Thyroid gland (tissue), 4 donors: ENCODE data around the gene ARHGEF6. TPM values are rescaled to one million over a fixed set of nuclear protein-coding genes. Genes with fewer than 3 reads are reported as not detected.

ENCODE experiments used
- DNase-seq, 2 donors: peaks; one replicate each; pipeline ENCODE4 v3.0.0-alpha.2; 2019
- H3K27ac ChIP-seq, 3 donors: fragments of 200-600 bp; sonication (generic); 1 replicate in 2 of 3; 2 replicates in 1 of 3; pipeline ENCODE4 v1.5.1; 2016 to 2019; ENCODE audit warnings: mild to moderate bottlenecking in 1 of 3, moderate library complexity in 1 of 3
- H3K27me3 ChIP-seq: fragments of 200-600 bp; sonication (generic); one replicate; pipeline ENCODE4 v1.5.1; 2019
- H3K36me3 ChIP-seq, 2 donors: fragments of 200-600 bp; sonication (generic); one replicate each; pipeline ENCODE4 v1.5.1; 2016 to 2019
- H3K4me1 ChIP-seq, 2 donors: fragments of 200-600 bp; sonication (generic); one replicate each; pipeline ENCODE4 v1.5.1; 2017 to 2019
- H3K4me3 ChIP-seq, 3 donors: fragments of 200-600 bp; sonication (generic); replicated peaks in 1 of 3; 1 replicate in 2 of 3; 2 replicates in 1 of 3; pipeline ENCODE4 v1.5.1; 2016; ENCODE audit warnings: mild to moderate bottlenecking in 1 of 3
- H3K9me3 ChIP-seq: fragments of 200-600 bp; sonication (generic); one replicate; pipeline ENCODE4 v1.5.1; 2017
- CTCF ChIP-seq, 6 experiments: fragments of 200-600 bp in 3 of 6; fragments of 450-650 bp in 3 of 6; sonication (generic) in 3 of 6; IDR thresholded peaks; one replicate each; pipeline ENCODE4 v1.5.1; 2016 to 2019; ENCODE audit warnings: antibody characterized with exemption in 6 of 6, mild to moderate bottlenecking in 2 of 6, inconsistent platforms in 1 of 6, moderate library complexity in 1 of 6
- POLR2A ChIP-seq, 2 donors: fragments of 450-650 bp; IDR thresholded peaks; one replicate each; pipeline ENCODE4 v1.6.1; 2017; ENCODE audit warnings: antibody characterized with exemption in 2 of 2, mild to moderate bottlenecking in 2 of 2, moderate library complexity in 1 of 2
- WGBS, 2 donors: methylation state at CpG; one replicate each; pipeline ENCODE4 v1.1.5; 2017; 5-methylcytosine and 5-hydroxymethylcytosine counted together
- intact Hi-C: fragments of 100-400 bp; cut with DNase I; formaldehyde crosslinking; loops from one replicate; pipeline ENCODE4 v1.15.1; 2023
- total RNA-seq, 4 donors: library from RNA; depleted of rRNA; stranded (reverse); fragments of >200 nt; gene quantifications; one replicate each; pipeline ENCODE4 v1.2.3, GENCODE V29; 2016

The ARHGEF6 gene
- total RNA-seq, 4 donors from 2014 or later: 3.5 to 12.0 (median 6.4) TPM

GRCh38 chrX:136623396-136623795 is 157.3 kb downstream of the ARHGEF6 start:
- Histone ChIP-seq H3K9me3 (no peaks in the 10 kb centered on the region), H3K4me1 (no peaks in the 10 kb centered on the region), H3K4me3 (no peak overlapping the region), H3K27me3 (no peaks in the 10 kb centered on the region), H3K36me3 (no peaks in the 10 kb centered on the region), H3K27ac (no peak overlapping the region)
- intact Hi-C loops: no loop called here
- no peak for TF ChIP-seq POLR2A (IDR thresholded peaks at IDR 0.05)
- no peak for TF ChIP-seq CTCF (IDR thresholded peaks at IDR 0.05)
- no peak for DNase-seq
- 80 to 93% methylated on average over 1 of the region's 1 CpG for WGBS, 2 donors

GRCh38 chrX:136622568-136622967 is 158.2 kb downstream of the ARHGEF6 start:
- Histone ChIP-seq H3K4me3 (no peak overlapping the region), H3K36me3 (no peaks in the 10 kb centered on the region), H3K27ac (no peak overlapping the region), H3K27me3 (no peaks in the 10 kb centered on the region), H3K4me1 (no peaks in the 10 kb centered on the region), H3K9me3 (no peaks in the 10 kb centered on the region)
- intact Hi-C loops: no loop called here
- WGBS, 2 donors: 95 to 96% methylated on average over 3 to 4 of the region's 4 CpGs
- TF ChIP-seq POLR2A (IDR thresholded peaks at IDR 0.05) (no peak), CTCF (IDR thresholded peaks at IDR 0.05) (no peak)
- no peak for DNase-seq

GRCh38 chrX:136620780-136621179 is 160.0 kb downstream of the ARHGEF6 start:
- Histone ChIP-seq H3K4me1 (no peaks in the 10 kb centered on the region), H3K4me3 (no peak overlapping the region), H3K9me3 (no peaks in the 10 kb centered on the region), H3K27me3 (no peaks in the 10 kb centered on the region), H3K36me3 (no peaks in the 10 kb centered on the region), H3K27ac (no peak overlapping the region)
- no peak for DNase-seq
- intact Hi-C loops: no loop called here
- TF ChIP-seq POLR2A (IDR thresholded peaks at IDR 0.05) (no peak), CTCF (IDR thresholded peaks at IDR 0.05) (no peak)

- H3K27ac ChIP-seq: no peak overlapping the region
- no peak for DNase-seq
- WGBS, 2 donors: 88 to 92% methylated on average over 14 of the region's 14 CpGs
- no peak for TF ChIP-seq POLR2A (IDR thresholded peaks at IDR 0.05)
- no peak for TF ChIP-seq CTCF (IDR thresholded peaks at IDR 0.05)
- H3K27me3 ChIP-seq: no peaks in the 10 kb centered on the region
- no peaks in the 10 kb centered on the region for H3K4me1 ChIP-seq
- no peaks in the 10 kb centered on the region for H3K9me3 ChIP-seq
- H3K4me3 ChIP-seq: no peak overlapping the region
- no peaks in the 10 kb centered on the region for H3K36me3 ChIP-seq
- intact Hi-C loops: no loop called here
These were observed 160.7 kb downstream of the ARHGEF6 start for GRCh38 chrX:136619899-136620505.

- WGBS, 2 donors: 82 to 93% methylated on average over 5 to 6 of the region's 6 CpGs
- Histone ChIP-seq H3K4me3 (no peak overlapping the region), H3K9me3 (no peaks in the 10 kb centered on the region), H3K27ac (no peak overlapping the region), H3K4me1 (no peaks in the 10 kb centered on the region), H3K36me3 (no peaks in the 10 kb centered on the region), H3K27me3 (no peaks in the 10 kb centered on the region)
- intact Hi-C loops: no loop called here
- DNase-seq: no peak
- no peak for TF ChIP-seq POLR2A (IDR thresholded peaks at IDR 0.05)
- TF ChIP-seq CTCF (IDR thresholded peaks at IDR 0.05): no peak
These were observed 163.6 kb downstream of the ARHGEF6 start for GRCh38 chrX:136616987-136617685.
